GM19438 (cell line): ENCODE results near the gene ZNF622.

Experiments
- ATAC-seq: cut with Tn5 transposase; IDR thresholded peaks from one replicate; pipeline ENCODE4 v1.9.1; 2021; ENCODE audit warnings: low read depth; ENCODE audit not compliant: unreplicated experiment

ZNF622 gene

GRCh38 chr5:16465544-16466432, at the start of gene ZNF622:
Gene ZNF622, minus strand, starts transcription at chr5:16465800. Its CDS starts 135 bp downstream, at chr5:16465665.
- peak; percentile 80 for ATAC-seq

DNA sequence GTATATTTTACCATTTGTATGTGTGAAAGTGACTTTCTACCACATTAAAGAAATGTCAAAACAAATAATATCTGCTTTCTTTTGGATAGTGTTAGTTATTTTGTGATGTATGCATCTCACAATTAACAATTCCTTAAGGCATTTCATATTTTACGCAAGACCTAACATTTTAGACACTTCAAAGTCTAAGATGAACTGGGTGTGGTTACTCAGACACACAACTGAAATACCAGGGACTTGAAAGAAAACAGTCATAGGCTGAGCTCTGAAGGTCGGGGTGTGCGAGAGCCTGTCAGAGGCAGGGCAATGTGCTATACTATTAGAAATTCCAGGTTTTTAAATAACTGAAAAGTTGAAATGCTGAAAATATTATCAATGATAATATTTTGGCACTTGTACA, 44.5 kb upstream of the ZNF622 start:
- no peak for ATAC-seq

- ATAC-seq = no peak
Observed at GRCh38 chr5:16508730-16509531, 43.3 kb upstream of the ZNF622 start.

DNA sequence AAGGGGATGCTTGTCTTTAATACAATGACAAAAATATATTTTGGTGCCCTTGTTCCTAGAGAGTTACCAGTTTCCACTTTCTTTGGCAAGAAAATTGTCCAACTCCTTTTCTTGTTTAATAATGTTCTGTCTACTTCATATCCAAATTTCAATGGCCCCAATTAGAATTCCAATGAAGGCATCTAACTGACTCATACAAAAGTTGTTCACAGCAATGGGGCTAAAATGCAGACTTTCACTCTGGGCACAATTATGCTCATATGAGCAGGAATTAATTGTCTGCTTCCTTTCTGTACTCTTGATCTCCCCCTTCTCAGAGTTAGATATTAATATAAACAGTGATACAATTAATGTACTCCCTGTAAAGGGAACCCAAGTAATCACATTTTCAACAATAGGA, 42.1 kb upstream of the ZNF622 start:
- no peak for ATAC-seq

- no peak for ATAC-seq
Observed at GRCh38 chr5:16505904-16506303, 40.3 kb upstream of the ZNF622 start.

DNA sequence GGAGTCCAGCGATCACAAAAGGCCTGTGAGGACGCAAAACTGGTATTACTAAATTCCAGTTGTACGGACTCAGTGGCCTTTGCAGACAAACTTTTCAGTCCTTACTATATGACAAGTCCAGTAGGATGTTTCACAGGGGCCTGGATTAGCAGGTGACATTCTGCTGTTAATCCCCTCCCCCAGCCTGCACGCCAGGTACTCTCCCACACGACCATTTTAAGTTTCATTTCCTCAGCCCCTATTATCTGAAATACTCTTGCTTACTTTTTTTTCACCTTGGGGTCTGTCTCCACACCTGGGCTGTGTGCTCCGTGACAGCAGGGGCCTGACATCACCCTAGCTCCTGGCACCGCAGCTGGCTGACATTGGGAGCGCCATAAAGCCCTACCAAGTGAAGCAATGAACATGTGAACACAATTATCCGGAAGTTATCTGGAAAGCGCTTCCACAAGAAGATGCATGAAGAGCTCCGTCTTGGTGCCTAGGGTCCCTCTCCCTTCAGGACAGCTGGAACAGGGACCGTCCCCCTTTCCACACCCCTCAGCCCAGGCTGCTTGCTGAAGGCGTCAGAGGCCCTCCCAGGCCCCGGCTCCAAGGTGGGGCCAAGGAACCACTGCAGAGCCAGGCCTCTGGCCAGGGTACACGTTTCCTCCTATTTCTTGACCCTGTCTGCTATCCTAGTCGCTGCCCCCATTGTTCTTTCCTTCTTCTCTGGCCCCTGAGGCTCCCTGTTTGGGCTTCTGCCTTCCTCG, 39.7 kb upstream of the ZNF622 start:
- ATAC-seq = no peak

- ATAC-seq = no peak
Observed at GRCh38 chr5:16504571-16504970, 39.0 kb upstream of the ZNF622 start.

- ATAC-seq = no peak
Observed at GRCh38 chr5:16502866-16503265, 37.3 kb upstream of the ZNF622 start.

GRCh38 chr5:16500024-16500423, 34.4 kb upstream of the ZNF622 start:
- no peak for ATAC-seq

- no peak for ATAC-seq
Observed at GRCh38 chr5:16497546-16497945, 31.9 kb upstream of the ZNF622 start.

DNA sequence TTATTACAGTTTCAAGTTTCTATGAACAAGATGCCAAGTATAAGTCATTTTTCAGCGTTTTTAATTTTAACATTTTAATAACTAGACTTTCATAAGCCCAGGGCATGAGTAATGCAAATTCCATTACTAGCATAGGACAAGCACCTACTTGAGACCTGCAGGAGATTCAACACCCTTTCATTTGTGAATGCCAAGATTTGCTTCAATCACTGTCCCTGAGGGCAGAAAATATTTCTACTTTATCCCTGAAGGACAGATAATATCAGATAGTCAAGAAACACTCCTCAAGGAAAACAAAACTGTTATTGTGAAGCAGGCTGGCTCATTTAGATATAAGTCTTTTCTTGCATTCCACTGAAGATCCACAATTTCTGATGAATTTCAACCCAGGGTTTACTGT, 27.7 kb upstream of the ZNF622 start:
- ATAC-seq = no peak

- no peak for ATAC-seq
Observed at GRCh38 chr5:16492398-16493140, 27.0 kb upstream of the ZNF622 start.

- no peak for ATAC-seq
Observed at GRCh38 chr5:16490911-16491310, 25.3 kb upstream of the ZNF622 start.

DNA sequence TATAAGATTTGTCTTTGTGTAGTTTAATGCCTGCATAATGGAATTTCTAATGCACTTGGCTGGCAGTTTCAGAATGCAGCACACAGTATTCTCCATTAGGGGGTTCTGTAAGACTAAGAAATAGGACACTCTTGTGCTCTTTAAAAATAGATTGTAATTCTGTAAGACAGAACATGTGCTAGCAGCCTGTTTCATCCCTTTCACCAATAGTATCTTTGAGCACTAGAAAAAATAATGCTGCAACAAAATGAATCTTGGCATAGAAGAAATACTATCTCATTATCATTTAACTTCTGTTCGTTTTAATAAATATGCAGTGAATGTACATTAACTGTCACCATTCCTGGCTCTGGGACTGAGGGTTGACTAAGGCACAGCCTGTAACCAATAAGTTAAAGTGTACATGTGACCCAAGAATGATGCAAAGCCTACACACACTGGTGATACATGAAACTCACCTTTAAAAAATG, 23.8 kb upstream of the ZNF622 start:
- no peak for ATAC-seq

DNA sequence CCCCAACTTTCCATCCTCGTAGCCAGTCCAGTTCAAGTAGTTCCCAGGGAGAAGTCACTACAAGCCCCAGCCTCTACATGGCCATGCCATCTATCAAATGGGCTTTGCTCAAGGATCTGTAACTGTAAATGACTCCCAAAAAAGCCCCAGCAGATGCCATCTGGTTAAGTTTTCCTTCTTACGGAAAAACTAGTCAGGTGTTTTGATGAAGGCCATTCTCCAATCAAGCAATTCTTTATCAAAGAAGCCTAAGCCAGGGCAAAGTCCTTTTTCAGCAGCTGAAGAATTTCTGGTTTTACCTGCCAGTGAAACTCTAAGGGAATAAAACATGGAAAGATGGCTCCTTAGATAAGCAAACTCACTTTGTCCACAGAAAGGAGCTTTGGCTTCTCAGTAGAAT, 21.9 kb upstream of the ZNF622 start:
- ATAC-seq = no peak

GRCh38 chr5:16486711-16487111, 21.1 kb upstream of the ZNF622 start:
- no peak for ATAC-seq

GRCh38 chr5:16485656-16486055, 20.1 kb upstream of the ZNF622 start:
- no peak for ATAC-seq

GRCh38 chr5:16484081-16484480, 18.5 kb upstream of the ZNF622 start:
- ATAC-seq = no peak

DNA sequence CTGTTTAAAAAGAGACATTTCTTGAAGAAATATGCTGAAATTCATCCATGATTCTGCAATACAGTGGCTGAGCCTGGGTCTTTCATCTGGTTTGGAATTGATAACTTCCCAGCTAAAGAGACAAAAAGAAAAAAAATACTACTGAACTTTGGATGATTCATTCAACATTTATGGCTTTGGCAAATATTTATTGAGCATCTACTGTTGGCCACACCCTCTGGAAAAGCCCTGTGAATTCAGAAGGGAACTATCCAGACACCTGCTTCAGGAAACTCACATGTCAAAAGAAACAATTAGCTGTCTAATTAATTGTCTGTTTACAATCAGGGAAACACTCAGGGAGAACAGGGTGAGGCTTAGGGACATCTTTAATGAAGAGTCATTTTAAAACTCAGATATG, 17.8 kb upstream of the ZNF622 start:
- no peak for ATAC-seq

DNA sequence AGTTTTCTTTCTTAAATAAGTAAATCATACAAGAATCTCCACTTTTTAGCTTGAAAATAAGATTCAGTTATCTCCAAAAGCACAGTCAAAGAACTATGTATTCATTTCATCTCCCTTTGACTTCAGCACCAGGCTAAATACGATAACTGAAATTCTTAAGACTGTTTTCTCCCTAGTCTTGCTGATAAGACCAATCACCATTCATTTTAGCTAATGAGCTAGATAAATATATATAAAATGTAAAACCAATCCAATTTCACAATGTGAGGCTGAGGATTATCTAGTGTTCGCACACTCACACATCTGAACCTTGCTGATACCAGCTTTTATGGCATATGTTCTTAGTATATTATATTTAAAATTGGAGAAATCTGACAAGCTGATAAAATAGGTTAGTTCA, 17.3 kb upstream of the ZNF622 start:
- ATAC-seq = no peak
